GM18909 (cell line): Measurements from ENCODE around the gene TCP11.

Source experiments
- ATAC-seq: cut with Tn5 transposase; IDR thresholded peaks from one replicate; pipeline ENCODE4 v1.9.1; 2021; ENCODE audit warnings: mild to moderate bottlenecking; ENCODE audit not compliant: unreplicated experiment, poor library complexity

Gene TCP11

DNA sequence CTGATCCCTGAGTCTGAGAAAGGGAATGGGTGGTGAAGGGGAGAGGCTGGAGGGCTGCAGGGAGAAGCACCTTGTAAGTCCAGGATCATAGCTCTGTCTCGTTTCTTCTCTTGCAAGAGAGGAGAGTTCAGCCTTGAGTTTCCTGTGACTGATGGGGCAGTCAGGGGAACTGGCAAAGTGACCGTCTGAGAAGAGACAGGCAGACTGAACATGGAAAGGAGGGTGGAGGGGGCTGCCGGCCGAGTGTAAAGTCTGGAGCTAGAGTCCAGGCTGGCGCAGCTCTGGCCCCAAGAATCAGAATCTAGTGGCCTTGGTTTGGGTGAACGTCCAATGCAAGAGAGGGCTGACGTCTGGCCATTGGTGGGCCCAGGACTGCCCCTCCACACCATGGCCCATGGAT is 72.5 kb downstream of the TCP11 start:
- ATAC-seq: no peak

GRCh38 chr6:35068206-35068605 is 72.9 kb downstream of the TCP11 start:
- ATAC-seq: no peak
